HCT116 (cell line): ENCODE results near the gene MYO1G. TPM values are rescaled to one million over a fixed set of nuclear protein-coding genes. Genes with fewer than 3 reads are reported as not detected.
"Not testable (repeated sequence)": the region's sequence is repeated elsewhere in the genome, so short reads cannot be mapped to it uniquely, and the experiment has no call there.

ENCODE experiments used
- ATAC-seq: fragments of 200-7000 bp; cut with Tn5 transposase; 2 replicates; pipeline ENCODE4 v1.9.1; 2020; ENCODE audit warnings: mild to moderate bottlenecking, moderate library complexity
- BruUV-seq: library from RNA; stranded (reverse); fragments of 400-500 nt; replicated peaks from 2 replicates; lab custom pipeline; 2021; lab: Mats Ljungman, UMichigan
- CTCF ChIA-PET: fragments of 300-600 bp; sonication (Branson Sonifier 250); formaldehyde crosslinking; loops from one replicate; lab custom pipeline; 2021; ENCODE audit warnings: antibody characterized with exemption; lab: Charles Lee
- POLR2A ChIA-PET: fragments of 300-600, 350-600 bp; sonication (Branson Sonifier 250); formaldehyde crosslinking; loops from one replicate; lab custom pipeline; 2021; ENCODE audit warnings: antibody characterized with exemption; lab: Charles Lee
- RAD21 ChIA-PET, 2 experiments: fragments of 300-600 bp; sonication (Branson Sonifier 250); formaldehyde crosslinking; loops; one replicate each; lab custom pipeline; 2023; ENCODE audit warnings: low total read pairs in 2 of 2; ENCODE audit not compliant: uncharacterized antibody in 2 of 2, unreplicated experiment in 2 of 2, low non-redundant PET in 1 of 2; lab: Charles Lee
- DNase-seq: peaks from one replicate; pipeline ENCODE4 v3.0.0-alpha.2; 2010; ENCODE audit warnings: low read depth, low spot score
- H2AFZ ChIP-seq: fragments of 200-600 bp; shearing (Covaris generic), sonication (generic); 2 replicates; pipeline ENCODE4 v1.6.1; 2017; ENCODE audit warnings: low read depth, mixed run types, mixed read lengths, antibody characterized with exemption, low read length; ENCODE audit not compliant: poor library complexity, severe bottlenecking
- H3K27ac ChIP-seq: 2 replicates; pipeline ENCODE4 v1.5.1; 2012; ENCODE audit warnings: low read depth, low read length
- H3K27me3 ChIP-seq: fragments of 200-600 bp; sonication (generic); 2 replicates; pipeline ENCODE4 v1.6.1; 2016; ENCODE audit warnings: mixed run types, low read length, mixed read lengths; ENCODE audit not compliant: insufficient read depth
- H3K36me3 ChIP-seq, 2 experiments: fragments of 200-500 bp in 1 of 2; fragments of 200-600 bp in 1 of 2; sonication (Bioruptor generic) in 1 of 2; sonication (generic) in 1 of 2; 2 replicates each; pipeline versions ENCODE4 v1.5.1 to v1.6.1; 2014 to 2016; ENCODE audit warnings: low read length in 2 of 2, inconsistent platforms in 1 of 2, mixed read lengths in 1 of 2, mixed run types in 1 of 2; ENCODE audit not compliant: insufficient read depth in 2 of 2, control insufficient read depth in 1 of 2
- H3K4me1 ChIP-seq, 2 experiments: fragments of 200-600 bp in 1 of 2; sonication (generic) in 1 of 2; 2 replicates each; pipeline versions ENCODE4 v1.5.1 to v1.6.1; 2012 to 2017; ENCODE audit warnings: low read length in 2 of 2, inconsistent platforms in 1 of 2, mild to moderate bottlenecking in 1 of 2, mixed read lengths in 1 of 2, mixed run types in 1 of 2, moderate library complexity in 1 of 2; ENCODE audit not compliant: insufficient read depth in 2 of 2, control insufficient read depth in 1 of 2
- H3K4me2 ChIP-seq: fragments of 200-600 bp; sonication (generic); 2 replicates; pipeline ENCODE4 v1.6.1; 2017; ENCODE audit warnings: mixed run types, low read length, mixed read lengths
- H3K4me3 ChIP-seq, 2 experiments: fragments of 200-600 bp in 1 of 2; sonication (generic) in 1 of 2; replicated peaks in 1 of 2; 2 replicates each; pipeline ENCODE4 v1.5.1; 2011 to 2016; ENCODE audit warnings: low read length in 2 of 2, control low read depth in 1 of 2, low read depth in 1 of 2, mild to moderate bottlenecking in 1 of 2, mixed read lengths in 1 of 2, mixed run types in 1 of 2
- H3K79me2 ChIP-seq: fragments of 200-600 bp; sonication (generic); 2 replicates; pipeline ENCODE4 v1.6.1; 2017; ENCODE audit warnings: mild to moderate bottlenecking, mixed run types, low read length, moderate library complexity, mixed read lengths; ENCODE audit not compliant: insufficient read depth
- H3K9ac ChIP-seq: fragments of 200-600 bp; sonication (generic); 2 replicates; pipeline ENCODE4 v1.6.1; 2016; ENCODE audit warnings: low read length, mixed read lengths
- H3K9me2 ChIP-seq: fragments of 200-600 bp; sonication (generic), shearing (Covaris generic); 2 replicates; pipeline ENCODE4 v1.6.1; 2017; ENCODE audit warnings: mixed run types, mild to moderate bottlenecking, moderate library complexity; ENCODE audit not compliant: insufficient read depth
- H3K9me3 ChIP-seq, 2 experiments: fragments of 200-500 bp in 1 of 2; fragments of 200-600 bp in 1 of 2; sonication (Bioruptor generic) in 1 of 2; sonication (generic) in 1 of 2; 2 replicates each; pipeline ENCODE4 v1.6.1; 2014 to 2017; ENCODE audit warnings: low read length in 2 of 2, mixed read lengths in 2 of 2, inconsistent platforms in 1 of 2, low read depth in 1 of 2, mild to moderate bottlenecking in 1 of 2, mixed run types in 1 of 2, moderate library complexity in 1 of 2; ENCODE audit not compliant: control insufficient read depth in 1 of 2, insufficient read depth in 1 of 2
- H4K20me1 ChIP-seq: fragments of 200-600 bp; sonication (generic), shearing (Covaris generic); 2 replicates; pipeline ENCODE4 v1.6.1; 2017; ENCODE audit warnings: mixed run types, mild to moderate bottlenecking, moderate library complexity; ENCODE audit not compliant: insufficient read depth
- EGR1 ChIP-seq: IDR thresholded peaks from 2 replicates; pipeline ENCODE4 v1.6.1; 2012; ENCODE audit warnings: low read depth
- RAD21 ChIP-seq: IDR thresholded peaks from 2 replicates; pipeline ENCODE4 v1.6.1; 2012; ENCODE audit warnings: low read depth, mild to moderate bottlenecking
- intact Hi-C: fragments of 100-400 bp; cut with micrococcal nuclease; formaldehyde crosslinking; loops from 2 replicates; pipeline ENCODE4 v1.10.0; 2022
- total RNA-seq: library from RNA; stranded (reverse); gene quantifications from one replicate; pipeline ENCODE4 v1.2.1, GENCODE V29; 2021; ENCODE audit not compliant: unreplicated experiment
- TF ChIP-seq, protein P1 (sequence below): IDR thresholded peaks from 2 replicates; pipeline ENCODE4 v1.6.1; 2012

The MYO1G gene
- total RNA-seq, 1 experiment from 2014 or later, result 0.74 TPM

GRCh38 chr7:45026013-45026412, 47.2 kb upstream of the MYO1G start:
- no peak overlapping the region for H3K9ac ChIP-seq
- no peak overlapping the region for H3K4me3 ChIP-seq
- BruUV-seq, result no TSS peak
- no peaks in the 10 kb centered on the region for H4K20me1 ChIP-seq
- H3K27me3 ChIP-seq, result no peaks in the 10 kb centered on the region
- no peak for ATAC-seq
- DNase-seq, result no peak
- no peak overlapping the region for H2AFZ ChIP-seq
- TF ChIP-seq RAD21 (no peak), EGR1 (no peak)
- TF ChIP-seq, protein P1, sequence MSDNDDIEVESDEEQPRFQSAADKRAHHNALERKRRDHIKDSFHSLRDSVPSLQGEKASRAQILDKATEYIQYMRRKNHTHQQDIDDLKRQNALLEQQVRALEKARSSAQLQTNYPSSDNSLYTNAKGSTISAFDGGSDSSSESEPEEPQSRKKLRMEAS, result no peak
- TF ChIP-seq, all 23 proteins: peak for 0
- H3K4me1 ChIP-seq, result no peaks in the 10 kb centered on the region
- 0 out of 4 replicates have a peak, but pooled peaks cover 0 to 3% of the 10 kb centered on the region in 2 experiments for H3K9me3 ChIP-seq
- no peak overlapping the region for H3K27ac ChIP-seq
- H3K4me2 ChIP-seq, result no peak overlapping the region
- no peaks in the 10 kb centered on the region for H3K9me2 ChIP-seq
- H3K36me3 ChIP-seq, result no peaks in the 10 kb centered on the region
- RAD21 ChIA-PET, result no interaction called here
- intact Hi-C loops, result no loop called here
- peaks cover 27% of the 10 kb centered on the region; the same call in 1 of the 2 replicates for H3K79me2 ChIP-seq
- CTCF ChIA-PET, result no interaction called here
- POLR2A ChIA-PET, result no interaction called here

DNA sequence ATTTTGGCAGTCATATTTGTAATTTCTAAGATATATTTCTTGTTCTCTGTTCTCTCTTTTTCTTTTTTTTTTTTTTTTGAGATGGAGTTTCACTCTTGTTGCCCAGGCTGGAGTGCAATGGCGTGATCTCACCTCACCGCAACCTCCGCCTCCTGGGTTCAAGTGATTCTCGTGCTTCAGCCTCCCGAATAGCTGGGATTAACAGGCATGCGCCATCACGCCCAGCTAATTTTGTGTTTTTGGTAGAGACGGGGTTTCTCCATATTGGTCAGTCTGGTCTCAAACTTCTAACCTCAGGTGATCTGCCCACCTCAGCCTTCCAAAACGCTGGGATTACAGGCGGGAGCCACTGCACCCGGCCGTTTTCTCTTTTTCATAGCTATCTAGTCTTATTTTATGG, 46.7 kb upstream of the MYO1G start:
- H3K4me1 ChIP-seq, ATAC-seq, H3K27me3 ChIP-seq, H3K36me3 ChIP-seq, CTCF ChIA-PET, POLR2A ChIA-PET, H3K9me2 ChIP-seq, H2AFZ ChIP-seq, intact Hi-C loops, BruUV-seq, H3K27ac ChIP-seq, H3K9me3 ChIP-seq, H3K4me3 ChIP-seq, H4K20me1 ChIP-seq, H3K4me2 ChIP-seq, DNase-seq, H3K9ac ChIP-seq, RAD21 ChIA-PET: not testable (repeated sequence)
- peaks cover 31% of the 10 kb centered on the region; the same call in 1 of the 2 replicates for H3K79me2 ChIP-seq
